ENCODE results near the gene COG7.
A peak's percentile ranks its signal among the peaks of the same experiment; 100 is the strongest.

COG7 gene

DNA sequence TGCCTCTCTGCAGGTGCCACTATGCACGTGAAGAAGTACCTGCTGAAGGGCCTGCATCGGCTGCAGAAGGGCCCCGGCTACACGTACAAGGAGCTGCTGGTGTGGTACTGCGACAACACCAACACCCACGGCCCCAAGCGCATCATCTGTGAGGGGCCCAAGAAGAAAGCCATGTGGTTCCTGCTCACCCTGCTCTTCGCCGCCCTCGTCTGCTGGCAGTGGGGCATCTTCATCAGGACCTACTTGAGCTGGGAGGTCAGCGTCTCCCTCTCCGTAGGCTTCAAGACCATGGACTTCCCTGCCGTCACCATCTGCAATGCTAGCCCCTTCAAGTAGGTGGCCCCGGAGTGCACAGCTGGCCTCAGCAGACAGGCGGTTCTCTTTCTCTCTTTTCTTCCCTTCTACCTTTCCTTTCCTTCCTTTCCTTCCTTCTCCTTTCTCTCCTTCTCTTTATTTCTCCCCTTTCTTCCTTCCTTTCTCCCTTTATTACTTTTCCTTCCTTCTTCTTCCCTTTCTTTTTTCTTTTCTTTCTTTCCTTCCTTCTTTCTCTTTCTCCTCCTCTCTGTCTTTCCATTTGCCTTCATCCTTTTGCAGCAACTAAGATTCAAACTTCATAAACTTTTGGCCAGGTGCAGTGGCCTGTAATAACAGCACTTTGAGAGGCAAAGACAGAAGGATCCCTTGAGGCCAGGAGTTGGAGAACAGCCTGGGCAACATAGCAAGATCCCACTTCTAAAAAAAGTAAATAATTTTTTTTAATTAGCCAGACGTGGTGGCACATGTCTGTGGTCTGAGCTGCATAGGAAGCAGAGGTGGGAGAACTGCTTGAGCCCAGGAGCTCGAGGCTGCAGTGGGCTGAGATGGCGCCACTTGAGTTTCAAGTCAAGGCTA lies 104.2 kb downstream of the COG7 start:
- H3K4me3 ChIP-seq (ENCODE audit: low read depth, low read length), result no peak overlapping the region
- in situ Hi-C loops (cut with HindIII; ENCODE audit: low pct_ligation_motif_present, low sequenced_read_pairs), result no loop called here
- TF ChIP-seq, protein P1, sequence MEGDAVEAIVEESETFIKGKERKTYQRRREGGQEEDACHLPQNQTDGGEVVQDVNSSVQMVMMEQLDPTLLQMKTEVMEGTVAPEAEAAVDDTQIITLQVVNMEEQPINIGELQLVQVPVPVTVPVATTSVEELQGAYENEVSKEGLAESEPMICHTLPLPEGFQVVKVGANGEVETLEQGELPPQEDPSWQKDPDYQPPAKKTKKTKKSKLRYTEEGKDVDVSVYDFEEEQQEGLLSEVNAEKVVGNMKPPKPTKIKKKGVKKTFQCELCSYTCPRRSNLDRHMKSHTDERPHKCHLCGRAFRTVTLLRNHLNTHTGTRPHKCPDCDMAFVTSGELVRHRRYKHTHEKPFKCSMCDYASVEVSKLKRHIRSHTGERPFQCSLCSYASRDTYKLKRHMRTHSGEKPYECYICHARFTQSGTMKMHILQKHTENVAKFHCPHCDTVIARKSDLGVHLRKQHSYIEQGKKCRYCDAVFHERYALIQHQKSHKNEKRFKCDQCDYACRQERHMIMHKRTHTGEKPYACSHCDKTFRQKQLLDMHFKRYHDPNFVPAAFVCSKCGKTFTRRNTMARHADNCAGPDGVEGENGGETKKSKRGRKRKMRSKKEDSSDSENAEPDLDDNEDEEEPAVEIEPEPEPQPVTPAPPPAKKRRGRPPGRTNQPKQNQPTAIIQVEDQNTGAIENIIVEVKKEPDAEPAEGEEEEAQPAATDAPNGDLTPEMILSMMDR (IDR thresholded peaks at IDR 0.05; ENCODE audit: low read depth, low read length, missing control alignments), result peak; percentile 40
- no peak for DNase-seq
- no peak overlapping the region for H3K27ac ChIP-seq
- no peaks in the 10 kb centered on the region for H3K27me3 ChIP-seq (replicated peaks)
- no peaks in the 10 kb centered on the region for H3K36me3 ChIP-seq (replicated peaks)

DNA sequence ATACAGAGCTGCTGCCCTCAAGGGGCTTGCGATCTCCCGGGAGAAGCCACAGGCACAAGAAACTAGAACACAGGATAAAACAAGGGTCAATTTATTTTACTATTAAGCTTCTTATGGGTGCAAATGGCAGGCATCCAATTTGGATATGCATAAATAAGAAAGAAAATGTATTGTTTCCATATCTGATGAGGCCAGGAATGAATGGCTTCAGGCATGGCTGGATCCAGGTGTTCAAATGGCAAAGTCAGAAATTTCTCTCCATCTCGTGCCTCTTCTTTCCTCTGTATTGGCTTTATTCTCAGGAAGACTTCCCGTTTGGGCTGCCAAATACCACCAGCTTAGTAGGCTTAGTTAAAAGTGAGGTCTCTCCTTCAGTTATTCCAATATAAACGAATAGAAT lies 107.8 kb downstream of the COG7 start:
- TF ChIP-seq, protein P1 (IDR thresholded peaks at IDR 0.05; ENCODE audit: low read depth, low read length, missing control alignments), result no peak
- in situ Hi-C loops (cut with HindIII; ENCODE audit: low pct_ligation_motif_present, low sequenced_read_pairs), result no loop called here
- H3K27ac ChIP-seq, result no peak overlapping the region
- H3K27me3 ChIP-seq (replicated peaks), result no peaks in the 10 kb centered on the region
- H3K36me3 ChIP-seq (replicated peaks), result no peaks in the 10 kb centered on the region
- DNase-seq, result no peak
- no peak overlapping the region for H3K4me3 ChIP-seq (ENCODE audit: low read depth, low read length)

DNA sequence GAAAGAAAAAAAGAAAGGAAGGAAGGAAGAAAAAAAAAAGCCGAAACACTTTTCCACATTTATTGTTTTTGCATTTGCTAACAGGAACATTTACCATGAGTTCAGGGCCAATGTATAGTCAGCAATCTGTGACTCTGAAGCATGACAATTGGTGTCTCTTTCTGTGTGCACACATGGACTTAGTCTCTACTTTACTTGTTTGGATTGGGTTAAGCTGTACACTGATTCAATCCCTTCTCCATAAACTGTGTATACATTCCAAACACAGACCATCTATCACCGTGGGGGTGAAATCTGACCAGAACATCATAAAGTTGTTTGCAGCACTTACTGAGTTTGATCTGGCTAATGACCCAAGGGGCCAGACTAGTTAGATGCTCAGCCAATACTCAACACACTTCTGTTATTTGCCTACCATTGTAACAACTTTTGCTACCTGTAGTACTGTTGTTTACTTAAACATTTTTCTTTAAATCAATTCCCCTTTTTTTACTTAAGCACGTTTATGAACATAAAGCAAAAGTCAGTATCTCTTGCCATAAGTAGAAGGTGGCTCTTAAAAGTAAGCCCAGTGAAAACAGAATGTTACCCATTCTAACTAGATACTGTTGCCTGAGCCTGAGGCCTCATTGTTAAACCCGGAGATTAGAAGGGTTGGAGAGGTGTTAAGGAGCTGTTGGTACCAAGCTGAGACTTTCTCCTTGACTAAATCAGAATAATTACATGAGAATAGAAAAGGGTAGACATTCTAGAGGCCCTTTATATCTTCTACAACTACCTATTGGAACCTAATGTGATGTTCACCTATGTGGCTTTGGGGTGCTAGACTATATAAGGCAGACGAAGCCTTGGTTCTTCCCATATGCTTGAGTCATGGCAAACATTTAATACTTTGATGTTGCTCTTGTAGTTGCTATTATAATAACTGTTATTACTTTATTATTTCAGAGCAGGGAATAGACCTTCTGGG lies 109.1 kb downstream of the COG7 start:
- TF ChIP-seq, protein P1 (IDR thresholded peaks at IDR 0.05; ENCODE audit: low read depth, low read length, missing control alignments), result no peak
- DNase-seq, result no peak
- in situ Hi-C loops (cut with HindIII; ENCODE audit: low pct_ligation_motif_present, low sequenced_read_pairs), result no loop called here
- Histone ChIP-seq H3K4me3 (ENCODE audit: low read depth, low read length) (no peak overlapping the region), H3K27ac (no peak overlapping the region), H3K36me3 (replicated peaks) (no peaks in the 10 kb centered on the region), H3K27me3 (replicated peaks) (no peaks in the 10 kb centered on the region)

DNA sequence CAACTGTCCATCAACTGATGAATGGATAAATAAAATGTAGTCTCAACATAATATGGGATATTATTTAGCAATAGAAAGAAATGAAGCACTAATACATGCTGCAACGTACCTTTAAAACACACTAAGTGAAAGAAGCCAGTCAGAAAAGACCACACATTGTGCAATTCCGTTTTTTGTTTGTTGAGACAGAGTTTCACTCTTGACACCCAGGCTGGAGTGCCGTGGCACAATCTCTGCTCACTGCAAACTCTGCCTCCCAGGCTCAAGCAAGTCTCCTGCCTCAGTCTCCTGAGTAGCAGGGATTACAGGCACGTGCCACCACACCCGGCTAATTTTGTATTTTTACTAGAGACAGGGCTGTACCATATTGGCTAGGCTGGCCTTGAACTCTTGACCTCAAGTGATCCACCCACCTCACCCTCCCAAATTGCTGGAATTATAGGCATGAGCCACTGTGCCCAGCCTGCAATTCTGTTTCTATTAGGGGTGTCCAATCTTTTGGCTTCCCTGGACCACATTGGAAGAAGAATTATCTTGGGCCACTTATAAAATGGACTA lies 110.8 kb downstream of the COG7 start:
- H3K36me3 ChIP-seq (replicated peaks), result no peaks in the 10 kb centered on the region
- in situ Hi-C loops (cut with HindIII; ENCODE audit: low pct_ligation_motif_present, low sequenced_read_pairs), result no loop called here
- H3K27ac ChIP-seq, result no peak overlapping the region
- H3K27me3 ChIP-seq (replicated peaks), result no peaks in the 10 kb centered on the region
- DNase-seq, result no peak
- H3K4me3 ChIP-seq (ENCODE audit: low read depth, low read length), result no peak overlapping the region
- TF ChIP-seq, protein P1 (IDR thresholded peaks at IDR 0.05; ENCODE audit: low read depth, low read length, missing control alignments), result no peak

DNA sequence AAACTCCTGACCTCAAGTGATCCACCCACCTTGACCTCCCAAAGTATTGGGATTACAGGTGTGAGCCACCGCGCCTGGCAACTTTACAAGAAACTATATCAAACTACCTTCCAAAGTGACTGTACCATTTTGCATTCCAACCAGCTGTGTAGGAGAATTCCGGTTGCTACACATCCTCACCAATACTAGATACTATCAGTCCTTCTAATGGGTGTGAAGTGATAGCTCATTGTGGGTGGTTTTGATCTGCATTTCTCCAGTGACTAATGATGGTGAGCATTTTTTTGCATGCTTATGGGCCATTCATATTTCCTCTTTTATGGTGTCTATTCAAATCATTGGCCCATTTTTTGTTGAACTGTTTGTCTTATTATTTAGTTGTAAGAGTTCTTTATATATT lies 113.2 kb downstream of the COG7 start:
- Histone ChIP-seq H3K4me3 (ENCODE audit: low read depth, low read length) (no peak overlapping the region), H3K27ac (no peak overlapping the region), H3K27me3 (replicated peaks) (no peaks in the 10 kb centered on the region), H3K36me3 (replicated peaks) (no peaks in the 10 kb centered on the region)
- in situ Hi-C loops (cut with HindIII; ENCODE audit: low pct_ligation_motif_present, low sequenced_read_pairs), result no loop called here
- TF ChIP-seq, protein P1 (IDR thresholded peaks at IDR 0.05; ENCODE audit: low read depth, low read length, missing control alignments), result no peak
- no peak for DNase-seq

Data from brain microvascular endothelial cell (primary cell).